AG08396 (cell line): Measurements from ENCODE around the gene DCTN3.
"Not testable (repeated sequence)": the region's sequence is repeated elsewhere in the genome, so short reads cannot be mapped to it uniquely, and the experiment has no call there.

Experiments
- DNase-seq: peaks from one replicate; pipeline ENCODE4 v3.0.0; 2012; ENCODE audit warnings: low spot score, mixed read lengths

The DCTN3 gene

DNA sequence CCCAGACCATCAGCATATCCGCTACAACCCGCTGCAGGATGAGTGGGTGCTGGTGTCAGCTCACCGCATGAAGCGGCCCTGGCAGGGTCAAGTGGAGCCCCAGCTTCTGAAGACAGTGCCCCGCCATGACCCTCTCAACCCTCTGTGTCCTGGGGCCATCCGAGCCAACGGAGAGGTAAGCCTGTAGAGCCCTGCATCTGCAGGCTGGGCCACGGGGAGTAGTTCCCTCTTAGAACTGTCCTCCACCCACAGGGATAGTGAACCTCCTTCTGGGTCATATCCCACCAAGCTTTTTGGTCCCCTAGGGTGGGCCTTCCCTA, 26.7 kb upstream of the DCTN3 start:
- DNase-seq: no peak

DNA sequence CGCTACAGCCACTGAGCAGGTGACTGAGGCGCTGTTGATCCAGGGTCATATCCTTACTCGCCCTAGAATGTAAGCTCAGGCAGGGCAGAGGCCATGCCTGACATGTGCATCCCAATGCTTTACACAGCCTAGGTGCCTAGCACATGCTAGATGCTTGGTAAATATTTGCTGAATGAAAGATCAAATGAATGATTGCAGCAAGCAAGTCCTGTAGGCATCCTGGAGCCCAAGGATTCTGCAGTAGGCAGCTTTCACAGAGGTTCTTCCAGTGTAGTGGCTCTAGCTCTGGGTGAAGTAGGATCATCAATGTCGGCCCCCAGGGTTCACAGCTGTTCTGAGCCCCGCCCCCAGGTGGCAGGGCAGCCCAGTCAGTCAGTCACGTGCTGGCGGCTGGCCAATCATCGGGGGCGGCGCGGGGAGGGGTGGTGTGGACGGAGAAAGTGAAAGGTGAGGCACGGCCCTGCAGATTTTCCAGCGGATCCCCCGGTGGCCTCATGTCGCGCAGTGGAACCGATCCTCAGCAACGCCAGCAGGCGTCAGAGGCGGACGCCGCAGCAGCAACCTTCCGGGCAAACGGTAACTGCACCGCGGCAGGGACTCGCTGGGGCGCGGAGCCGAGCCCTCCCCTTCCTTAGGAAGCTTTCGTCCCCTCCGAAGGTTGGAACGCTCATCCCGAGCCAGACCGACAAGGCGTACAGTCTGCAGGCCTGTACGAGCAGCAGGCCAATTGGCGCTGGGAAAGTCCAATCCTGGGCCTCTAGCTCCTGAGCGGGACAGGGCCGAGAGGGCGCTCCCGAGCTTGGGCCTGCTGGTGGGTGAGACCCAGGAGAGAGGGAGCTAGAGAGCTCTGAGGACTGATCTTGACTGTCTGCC, 26.2 kb upstream of the DCTN3 start, which contains the start of gene GALT:
GALT (plus strand) TSS at position 465 of the 873 bp plus-strand sequence; CDS start at position 495, 30 bp downstream.
- DNase-seq: peak; percentile 91

DNA sequence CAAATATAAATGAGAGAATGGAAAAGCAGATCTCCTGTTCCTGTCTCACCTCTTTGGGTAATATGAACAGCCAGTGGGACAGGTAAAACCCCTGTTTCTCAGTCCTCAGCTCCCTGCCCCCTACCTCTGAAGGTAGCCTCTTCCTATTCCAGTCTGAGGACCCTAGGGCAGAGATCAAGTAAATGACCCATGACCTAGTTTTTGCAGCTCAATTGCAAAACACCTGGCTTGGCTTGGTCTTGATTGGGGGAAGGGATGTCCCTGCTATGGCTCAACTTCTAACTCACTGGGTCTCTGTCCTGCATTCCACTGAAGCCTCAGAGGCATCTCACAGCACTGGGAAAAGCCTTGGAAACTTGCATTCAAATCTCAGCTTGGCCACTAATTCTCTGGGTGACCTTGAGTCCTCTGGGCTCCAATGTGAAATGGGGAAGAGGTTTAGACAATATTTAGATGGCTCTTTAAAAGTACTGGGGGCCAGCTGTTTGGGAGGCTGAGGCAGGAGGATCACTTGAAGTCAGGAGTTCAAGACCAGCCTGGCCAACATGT, 24.5 kb upstream of the DCTN3 start:
- DNase-seq: no peak

DNA sequence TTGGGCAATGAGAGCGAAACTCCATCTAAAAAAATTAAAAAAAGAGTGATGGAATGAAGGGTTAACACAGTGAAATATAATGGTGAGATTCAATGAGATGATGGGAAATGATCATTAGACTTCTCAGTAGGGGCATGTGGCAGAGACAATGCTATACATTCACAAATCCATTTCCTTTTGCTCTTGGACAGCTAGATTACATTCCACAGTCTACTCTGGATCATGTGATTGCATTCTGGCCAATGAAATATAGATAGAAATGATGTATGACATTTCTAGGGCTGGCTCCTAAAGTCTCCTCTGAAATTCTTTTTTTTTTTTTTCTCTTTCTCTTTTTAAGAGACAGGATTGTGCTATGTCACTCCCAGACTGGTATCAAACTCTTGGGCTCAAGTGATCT, 22.4 kb upstream of the DCTN3 start:
- no peak for DNase-seq

DNA sequence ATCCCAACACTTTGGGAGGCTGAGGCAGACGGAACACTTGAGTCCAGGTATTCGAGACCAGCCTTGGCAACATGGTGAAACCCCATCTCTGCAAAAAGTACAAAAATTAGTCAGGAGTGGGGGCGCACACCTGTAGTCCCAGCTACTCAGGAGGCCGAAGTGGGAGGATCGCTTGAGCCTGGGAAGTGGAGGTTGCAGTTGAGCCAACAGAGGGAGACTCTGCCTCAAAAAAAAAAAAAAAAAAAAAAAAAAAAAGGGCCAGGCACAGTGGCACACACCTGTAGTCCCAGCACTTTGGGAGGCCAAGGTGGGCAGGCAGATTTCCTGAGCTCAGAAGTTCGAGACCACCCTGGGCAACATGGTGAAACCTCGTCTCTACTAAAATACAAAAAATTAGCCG, 19.0 kb upstream of the DCTN3 start:
- DNase-seq: not testable (repeated sequence)

DNA sequence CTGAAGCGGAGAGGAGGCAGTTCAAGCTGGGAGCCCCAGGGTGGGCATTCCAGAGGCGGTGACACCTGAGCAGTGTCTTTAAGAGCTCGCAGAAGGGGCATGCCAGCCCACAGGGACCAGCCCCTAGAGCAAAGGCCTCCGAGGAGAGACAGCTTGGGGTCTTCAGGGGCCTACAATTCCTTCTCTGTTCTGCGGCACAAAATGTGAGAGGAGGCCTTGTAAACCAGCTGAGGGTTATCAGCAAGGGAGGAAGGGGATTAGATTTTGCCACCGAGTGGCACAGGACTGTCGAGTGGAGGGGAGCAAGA, 17.8 kb upstream of the DCTN3 start:
- no peak for DNase-seq

DNA sequence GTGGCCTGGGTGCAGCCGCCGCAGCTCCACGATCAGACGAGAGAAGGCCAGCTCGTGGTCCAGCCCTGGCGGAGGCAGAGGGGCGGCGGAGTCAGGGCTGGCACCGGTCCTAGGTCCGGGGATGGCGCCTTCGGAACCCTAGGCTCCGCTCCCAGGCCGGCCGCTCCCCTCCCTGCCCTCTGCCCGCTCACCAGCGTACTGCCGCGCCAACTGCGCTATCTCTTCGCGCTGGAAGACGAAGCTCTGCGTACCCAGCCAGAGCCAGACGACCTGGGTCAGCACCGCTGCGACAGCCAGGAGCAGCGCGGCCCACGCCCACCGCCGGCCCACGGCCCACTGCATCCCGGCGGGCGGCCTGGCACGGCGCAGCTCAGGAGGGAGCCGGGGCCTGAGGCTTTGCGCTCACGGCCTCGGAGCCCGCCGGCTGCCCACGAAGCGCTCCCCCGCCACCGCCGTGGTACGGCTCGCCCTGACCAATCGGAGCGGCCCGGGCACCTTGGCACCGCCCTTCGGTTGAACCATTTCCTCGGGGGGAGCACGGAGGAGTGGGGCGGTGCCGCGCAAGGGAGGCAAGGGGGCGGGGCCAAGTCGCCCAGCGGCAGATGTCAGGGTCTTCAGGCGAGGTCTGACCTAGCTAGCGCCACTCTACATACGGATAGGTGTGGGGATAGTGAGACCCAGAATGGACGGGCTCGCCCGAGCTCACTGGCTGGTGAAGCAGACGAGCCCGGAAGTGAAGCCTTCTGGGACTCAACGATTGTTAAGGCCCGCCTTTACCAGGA, 17.3 kb upstream of the DCTN3 start, which contains the start of gene SIGMAR1:
SIGMAR1 (minus strand) TSS at position 432 of the 782 bp plus-strand sequence; CDS start at position 342, 90 bp downstream.
- DNase-seq: peak; percentile 97

DNA sequence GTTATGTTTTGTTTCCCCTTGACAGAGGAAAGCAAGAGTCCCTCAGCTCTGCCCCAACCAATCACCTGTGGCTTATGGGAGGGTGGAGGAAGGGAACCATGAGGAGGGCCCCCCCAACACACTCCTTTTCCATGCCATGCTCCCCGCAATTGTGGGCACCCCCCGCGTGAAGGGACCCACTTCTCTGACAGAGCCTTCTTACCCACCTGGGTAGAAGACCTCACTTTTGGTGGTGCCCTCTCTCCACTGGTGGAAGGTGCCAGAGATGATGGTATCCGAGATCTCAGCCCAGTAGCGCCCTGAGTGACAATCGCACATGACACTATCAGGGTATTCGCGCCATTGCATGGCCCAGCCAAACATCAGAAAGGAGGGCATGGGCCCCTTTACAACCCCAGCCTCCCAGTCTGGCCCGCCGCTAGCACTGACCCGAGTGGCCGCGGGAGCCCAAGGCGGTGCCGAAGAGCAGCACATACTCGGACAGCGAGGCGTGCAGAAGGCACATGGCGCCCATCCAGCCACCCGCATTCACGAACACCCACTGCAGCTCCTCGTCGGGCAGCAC, 16.6 kb upstream of the DCTN3 start:
- DNase-seq: no peak

DNA sequence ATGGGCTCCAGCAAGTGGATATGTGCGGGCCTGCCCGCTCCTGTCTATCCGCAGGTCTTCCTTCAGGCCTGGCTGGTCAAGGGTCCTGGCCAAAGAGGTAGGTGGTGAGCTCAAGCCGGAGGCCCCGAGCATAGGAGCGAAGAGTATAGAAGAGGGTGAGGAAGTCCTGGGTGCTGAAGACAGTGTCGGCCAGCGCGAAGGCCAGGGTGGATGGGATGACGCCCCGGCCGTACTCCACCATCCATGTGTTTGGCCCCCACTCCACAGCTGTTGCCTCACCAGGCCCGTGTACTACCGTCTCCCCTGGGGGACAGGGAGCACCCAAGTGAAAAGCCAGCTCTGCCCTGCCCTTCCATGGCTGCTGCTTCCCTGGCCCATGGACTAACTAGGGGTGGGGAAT, 15.3 kb upstream of the DCTN3 start:
- DNase-seq: no peak

DNA sequence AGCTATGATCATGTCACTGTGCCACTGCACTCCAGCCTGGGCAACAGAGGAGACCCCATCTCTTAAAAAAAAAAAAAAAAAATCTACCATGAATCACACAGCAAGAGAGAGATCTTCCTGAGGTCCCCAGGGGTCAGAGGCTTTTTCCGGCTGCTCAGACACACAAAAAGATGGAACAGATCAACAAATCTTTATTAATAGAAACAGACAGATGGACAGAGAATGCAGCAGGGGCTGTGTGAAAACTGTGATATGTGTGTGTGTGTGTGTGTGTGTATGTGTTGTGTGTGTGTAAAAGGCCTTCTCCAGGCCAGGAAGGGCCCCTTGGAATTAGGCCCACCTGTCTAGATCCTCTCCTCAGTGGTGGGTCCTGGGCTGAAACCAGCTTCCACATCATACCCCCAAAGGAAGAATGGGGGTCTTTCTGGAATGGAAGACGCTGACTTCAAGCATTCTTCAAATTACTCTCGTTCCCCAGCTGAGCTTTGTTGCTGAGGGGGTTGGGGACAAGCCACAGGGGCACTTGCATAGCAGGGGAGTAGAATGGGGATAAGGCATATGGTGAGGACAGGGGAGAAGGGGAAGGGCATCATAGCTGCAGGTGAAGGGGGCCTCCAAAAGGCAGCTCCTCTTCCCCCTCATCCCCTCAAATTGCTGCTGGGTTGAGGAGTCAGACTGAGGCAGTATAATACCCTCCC, 14.4 kb upstream of the DCTN3 start:
- DNase-seq: no peak

DNA sequence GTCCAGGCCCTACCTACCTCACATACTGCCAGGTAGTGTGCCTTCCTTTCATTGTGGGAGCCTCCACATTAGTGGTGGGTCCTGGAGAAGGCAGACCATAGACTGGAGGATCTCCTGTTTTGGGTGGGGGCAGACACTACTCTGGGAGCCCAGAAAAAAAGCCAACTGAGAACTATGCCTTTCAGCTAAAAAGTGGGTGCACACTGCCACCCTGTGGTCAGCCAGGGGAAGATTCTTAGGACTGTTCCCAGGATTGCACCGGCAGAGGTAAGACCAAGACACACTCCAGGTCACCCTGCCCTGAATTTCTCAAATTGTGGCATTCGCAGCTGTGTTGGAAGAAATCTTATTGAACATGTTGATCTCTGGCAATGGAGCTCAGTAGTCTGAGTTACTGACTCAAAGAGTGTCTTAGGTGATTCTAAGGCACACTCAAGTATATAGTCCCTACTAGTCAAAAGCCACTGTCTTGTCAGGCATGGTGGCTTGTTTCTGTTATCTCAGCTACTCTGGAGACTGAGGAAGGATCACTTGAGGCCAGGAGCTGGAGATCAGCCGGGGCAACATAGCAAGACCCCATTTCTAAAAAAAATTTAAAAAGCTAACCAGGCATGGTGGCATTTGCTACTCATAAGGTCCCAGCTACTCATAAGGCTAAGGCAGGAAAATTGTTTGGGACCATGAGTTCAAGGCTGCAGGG, 13.7 kb upstream of the DCTN3 start:
- DNase-seq: peak; percentile 82

DNA sequence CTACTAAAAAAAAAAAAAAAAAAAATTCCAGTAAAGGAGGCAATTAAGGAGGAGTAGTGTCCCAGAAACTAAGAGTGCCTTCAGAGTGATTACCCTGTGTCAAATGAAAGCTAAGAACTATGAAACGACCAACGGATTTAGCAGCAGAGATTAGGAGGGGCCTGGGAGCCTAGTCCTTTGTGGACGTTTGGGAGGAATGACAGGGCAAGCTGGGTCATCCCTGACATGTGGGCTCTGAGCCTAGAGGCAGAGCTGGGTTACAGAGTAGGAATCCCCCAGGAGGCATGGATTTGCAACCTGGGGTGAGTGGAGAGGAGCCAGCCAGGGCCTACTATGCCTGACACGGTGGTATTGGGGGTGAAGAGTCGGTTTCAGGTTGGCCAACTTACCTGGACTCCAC, 12.9 kb upstream of the DCTN3 start:
- no peak for DNase-seq

DNA sequence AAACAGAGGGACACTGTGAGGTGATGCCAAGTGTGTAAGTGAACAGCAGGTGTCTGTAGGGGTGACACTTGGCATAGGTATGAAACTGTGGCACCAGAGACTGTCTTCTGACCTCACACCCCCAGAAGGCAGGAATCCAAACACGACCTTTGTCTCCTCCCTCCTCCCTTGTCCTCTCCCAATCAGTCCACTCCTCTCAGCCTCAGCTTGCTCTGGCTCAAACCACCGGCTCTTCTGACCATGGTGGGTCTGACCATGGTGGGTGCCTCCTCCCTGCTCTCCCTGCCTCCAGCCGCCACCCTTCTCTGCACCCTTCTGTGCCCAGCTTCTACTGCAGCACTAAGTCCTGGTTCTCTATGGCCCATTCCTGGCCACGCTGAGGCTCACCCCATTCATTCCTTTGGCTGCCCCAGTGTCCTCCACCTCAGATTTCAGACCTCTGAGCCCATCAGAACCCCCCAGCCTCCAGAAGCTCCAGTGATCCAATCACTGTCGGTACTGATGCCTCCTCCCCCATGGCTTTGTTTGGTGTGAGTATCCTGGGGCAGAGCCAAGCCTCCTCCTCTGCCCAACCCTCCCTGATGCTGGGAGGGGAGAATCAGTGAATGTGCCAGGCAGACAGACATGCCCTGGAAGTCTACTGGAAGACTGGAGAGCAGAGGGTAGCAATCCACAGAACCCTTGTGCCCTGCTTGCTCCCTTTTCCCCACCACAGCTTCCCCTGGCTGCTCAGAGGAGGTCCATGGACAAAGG, 10.3 kb upstream of the DCTN3 start:
- DNase-seq: no peak

DNA sequence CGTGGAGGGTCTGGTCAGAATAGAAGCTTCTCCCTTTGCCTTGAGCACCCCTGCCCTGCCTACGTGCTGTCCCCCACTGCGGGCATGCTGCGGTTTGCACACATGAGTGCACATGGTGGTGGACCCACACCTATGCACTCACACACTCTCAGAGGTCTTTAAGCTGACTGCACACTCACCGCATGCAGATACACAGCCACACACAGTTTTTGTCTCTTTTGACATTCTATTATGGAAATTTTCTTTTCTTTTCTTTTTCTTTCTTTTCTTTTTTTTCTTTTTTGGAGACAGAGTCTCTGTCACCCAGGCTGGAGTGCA, 9.2 kb upstream of the DCTN3 start:
- no peak for DNase-seq

DNA sequence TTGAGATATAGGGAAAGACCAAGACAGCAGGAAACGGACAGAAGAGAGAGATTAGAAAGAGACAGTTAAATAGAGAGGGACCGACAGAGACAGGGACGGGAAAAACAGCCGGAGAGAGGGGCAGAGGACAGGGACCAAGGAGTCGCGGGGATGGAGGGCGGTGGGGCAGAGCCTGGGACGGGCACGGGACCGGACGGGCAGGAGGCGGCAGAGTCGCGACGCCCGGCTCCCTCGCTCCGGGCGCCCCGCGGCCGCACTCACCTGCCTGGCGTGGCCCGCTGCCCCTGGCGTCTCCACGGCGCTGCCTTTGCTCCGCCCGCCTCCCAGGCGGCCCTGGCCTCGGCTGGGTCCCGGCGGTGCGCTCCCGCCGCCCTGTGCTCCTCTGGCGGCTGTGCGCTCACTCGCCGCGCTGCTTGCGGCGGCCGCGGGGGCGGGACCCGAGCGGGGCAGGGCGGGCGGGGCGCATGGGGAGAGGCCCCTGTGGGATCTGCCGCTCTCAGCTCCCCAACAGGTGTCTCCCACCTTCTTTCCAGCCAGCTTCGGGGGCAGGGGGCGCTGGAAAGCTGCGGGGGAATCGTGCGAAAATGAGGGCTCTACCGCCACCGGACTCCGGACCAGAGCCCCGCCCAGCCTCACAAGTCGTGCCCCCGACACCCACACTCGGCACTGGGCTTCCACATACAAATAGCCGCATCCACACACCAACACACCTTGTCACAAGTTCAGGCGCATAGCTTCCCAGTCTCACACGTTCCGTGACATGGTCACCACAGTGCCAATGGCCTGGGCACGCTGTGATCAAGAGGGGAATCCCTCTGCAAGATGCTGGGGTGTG, 8.6 kb upstream of the DCTN3 start, which contains the start of gene ARID3C:
ARID3C (minus strand) TSS at position 411 of the 835 bp plus-strand sequence. CDS start 1,052 bp downstream, outside the sequence.
- DNase-seq: peak; percentile 70

DNA sequence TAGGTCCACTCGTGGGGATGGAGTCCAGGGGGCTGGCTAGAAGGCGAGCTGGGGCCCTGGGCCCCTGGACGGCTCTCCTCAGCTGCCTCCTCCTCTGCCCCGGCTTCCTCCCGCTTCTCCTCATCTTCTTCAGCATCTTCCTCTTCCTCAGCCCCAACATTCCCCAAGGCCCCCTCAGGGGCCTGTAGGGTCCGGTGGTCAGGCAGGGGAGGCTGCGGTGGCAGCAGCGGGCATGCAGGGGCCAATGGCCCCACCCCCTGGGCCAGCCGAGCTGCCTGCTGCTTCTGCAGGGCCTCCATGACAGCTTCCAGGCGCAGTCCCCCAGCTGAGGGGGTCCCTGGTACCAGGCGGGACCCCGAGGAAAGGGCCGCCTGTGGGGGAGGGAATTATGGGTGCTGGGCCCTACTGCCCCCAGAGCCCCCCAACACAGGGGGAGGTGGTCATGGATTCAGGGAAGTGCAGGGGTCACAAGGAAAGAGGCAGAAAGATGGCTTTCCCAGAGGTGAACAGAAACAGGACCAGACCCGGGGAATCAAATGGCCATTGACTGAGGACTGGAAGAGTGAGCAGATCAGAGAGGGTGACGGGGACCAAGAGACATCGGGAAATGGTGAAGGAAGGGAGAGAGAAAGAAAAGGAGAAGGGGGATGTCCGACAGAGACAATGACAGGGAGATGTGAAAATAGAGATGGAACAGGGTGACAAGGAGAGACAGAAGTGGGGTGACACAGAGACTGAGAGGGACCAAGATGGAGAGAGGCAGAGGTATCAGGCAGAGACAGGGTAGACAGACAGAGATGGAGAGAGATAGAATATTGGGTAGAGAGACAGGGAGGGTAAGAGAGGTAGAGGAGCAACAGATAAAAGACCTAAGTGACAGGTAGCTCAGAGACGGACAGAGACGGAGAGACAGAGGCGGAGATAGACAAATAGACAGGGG, 7.7 kb upstream of the DCTN3 start:
- DNase-seq: no peak

DNA sequence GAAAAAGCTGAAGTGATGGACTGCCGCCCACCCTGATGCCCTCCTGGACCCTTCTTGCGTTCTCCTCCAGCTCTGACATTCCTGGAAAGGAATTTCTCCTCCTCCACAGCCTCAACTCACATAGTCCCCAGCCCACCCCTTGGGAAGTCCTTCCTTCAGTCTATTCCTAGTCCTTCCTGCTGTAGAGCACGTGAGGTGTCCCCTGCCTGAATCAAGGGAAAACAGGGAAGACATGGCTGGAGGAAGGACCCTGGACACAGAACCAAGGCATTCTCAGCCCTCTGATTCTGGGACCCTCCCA, 4.8 kb upstream of the DCTN3 start:
- no peak for DNase-seq

DNA sequence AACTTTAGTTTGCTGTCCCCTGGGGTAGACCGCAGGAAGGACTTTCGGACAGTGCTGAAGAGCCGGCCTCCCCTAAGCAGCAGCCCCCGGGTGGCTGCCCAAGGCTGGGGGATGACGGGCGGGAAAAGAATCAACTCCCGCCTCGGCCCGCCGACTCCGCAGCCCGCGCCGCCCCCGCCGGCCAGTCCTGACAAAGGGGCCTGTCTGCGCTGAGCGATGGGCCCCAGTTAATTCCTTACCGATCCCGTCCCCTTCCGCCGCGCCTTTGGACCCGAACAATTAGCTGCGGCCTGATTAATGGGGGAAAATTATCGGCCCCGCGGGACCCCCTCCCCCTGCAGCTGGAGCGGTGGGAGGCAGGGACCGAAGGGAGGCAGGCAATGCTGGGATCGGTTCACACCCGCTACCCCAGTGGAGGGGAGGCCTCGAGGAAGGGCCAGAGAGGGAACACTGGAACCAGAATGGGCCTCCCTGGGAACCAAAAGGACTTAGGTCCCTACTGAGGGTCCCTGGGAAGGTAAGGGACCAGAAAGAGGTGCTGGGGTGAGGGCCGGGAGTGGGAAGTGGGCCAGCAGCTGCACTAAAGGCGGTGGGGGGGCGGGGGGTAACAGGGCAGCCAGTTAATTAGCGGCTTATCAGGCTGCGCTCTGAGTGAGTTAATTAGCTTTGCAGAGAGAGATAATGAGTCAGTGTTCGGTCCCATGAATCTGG, 4.3 kb upstream of the DCTN3 start:
- DNase-seq: no peak
